Right lobe of liver (tissue), 6 donors: ENCODE data around the gene ALK. TPM values are rescaled to one million over a fixed set of nuclear protein-coding genes. Genes with fewer than 3 reads are reported as not detected.
"Not testable (repeated sequence)": the region's sequence is repeated elsewhere in the genome, so short reads cannot be mapped to it uniquely, and the experiment has no call there.

Source experiments
- ATAC-seq, 4 donors: fragments of 200-7000 bp; cut with Tn5 transposase; one replicate each; pipeline ENCODE4 v1.9.1; 2020; ENCODE audit warnings: mild to moderate bottlenecking in 4 of 4, moderate library complexity in 4 of 4
- DNase-seq, 3 donors: peaks; one replicate each; pipeline ENCODE4 v3.0.0-alpha.2; 2020
- H3K27ac ChIP-seq, 3 donors: fragments of 200-600 bp; one replicate each; pipeline ENCODE4 v1.8.0; 2022
- H3K27me3 ChIP-seq, 2 donors: fragments of 200-600 bp; one replicate each; pipeline ENCODE4 v1.8.0; 2022
- H3K36me3 ChIP-seq, 4 donors: fragments of 200-600 bp; sonication (generic) in 1 of 4; one replicate each; pipeline versions ENCODE4 v1.5.1 to v1.8.0; 2017 to 2022; ENCODE audit warnings: control low read depth in 1 of 4
- H3K4me1 ChIP-seq, 4 donors: fragments of 200-600 bp; sonication (generic) in 1 of 4; one replicate each; pipeline versions ENCODE4 v1.5.1 to v1.8.0; 2017 to 2022; ENCODE audit warnings: control low read depth in 1 of 4
- H3K4me3 ChIP-seq, 3 donors: fragments of 200-600 bp; one replicate each; pipeline ENCODE4 v1.8.0; 2022
- H3K9me3 ChIP-seq, 4 donors: fragments of 200-600 bp; sonication (generic) in 1 of 4; one replicate each; pipeline versions ENCODE4 v1.5.1 to v1.8.0; 2017 to 2022; ENCODE audit warnings: control low read depth in 1 of 4
- POLR2A ChIP-seq: fragments of 450-650 bp; IDR thresholded peaks from one replicate; pipeline ENCODE4 v1.6.1; 2017; ENCODE audit warnings: antibody characterized with exemption, mild to moderate bottlenecking
- WGBS: methylation state at CpG from one replicate; pipeline ENCODE4 v1.1.6; 2018; ENCODE audit warnings: low coverage, low lambda C conversion rate; ENCODE audit not compliant: insufficient coverage; ENCODE audit errors: missing lambda C conversion rate; 5-methylcytosine and 5-hydroxymethylcytosine counted together
- intact Hi-C, 2 donors: fragments of 100-400 bp; cut with DNase I; formaldehyde crosslinking; loops; one replicate each; pipeline versions ENCODE4 v1.11.2 to v1.14.1; 2022
- total RNA-seq, 6 experiments: library from RNA; depleted of rRNA in 2 of 6; stranded (reverse); fragments of >200 nt in 2 of 6; fragmentation: NEBNext Ultra II Directional in 3 of 6; extraction: Animal tissue kit (Norgen Biotek cat#: 25700) in 3 of 6; gene quantifications; one replicate each; pipeline versions ENCODE4 v1.1.0 to v1.2.4, GENCODE V29; 2016 to 2023
- TF ChIP-seq, protein P1 (sequence below), 4 donors: fragments of 200-600 bp in 3 of 4; fragments of 450-650 bp in 1 of 4; IDR thresholded peaks; one replicate each; pipeline versions ENCODE4 v1.5.1 to v1.8.0; 2016 to 2022; ENCODE audit warnings: antibody characterized with exemption in 4 of 4, mild to moderate bottlenecking in 2 of 4
- donor health status: DM: no; HTN: yes; CAD: no.
- donor health status: DM: no; HTN: no; CAD: no.
- donor health status: DM: no; HTN: no; CAD: no.
- donor health status: DM: no; HTN: yes; CAD: no.
- donor health status: DM: no; HTN: yes; CAD: no.

ALK gene
- total RNA-seq, 6 experiments from 2014 or later, result 0.04 to 0.06 TPM; not detected in 4

DNA sequence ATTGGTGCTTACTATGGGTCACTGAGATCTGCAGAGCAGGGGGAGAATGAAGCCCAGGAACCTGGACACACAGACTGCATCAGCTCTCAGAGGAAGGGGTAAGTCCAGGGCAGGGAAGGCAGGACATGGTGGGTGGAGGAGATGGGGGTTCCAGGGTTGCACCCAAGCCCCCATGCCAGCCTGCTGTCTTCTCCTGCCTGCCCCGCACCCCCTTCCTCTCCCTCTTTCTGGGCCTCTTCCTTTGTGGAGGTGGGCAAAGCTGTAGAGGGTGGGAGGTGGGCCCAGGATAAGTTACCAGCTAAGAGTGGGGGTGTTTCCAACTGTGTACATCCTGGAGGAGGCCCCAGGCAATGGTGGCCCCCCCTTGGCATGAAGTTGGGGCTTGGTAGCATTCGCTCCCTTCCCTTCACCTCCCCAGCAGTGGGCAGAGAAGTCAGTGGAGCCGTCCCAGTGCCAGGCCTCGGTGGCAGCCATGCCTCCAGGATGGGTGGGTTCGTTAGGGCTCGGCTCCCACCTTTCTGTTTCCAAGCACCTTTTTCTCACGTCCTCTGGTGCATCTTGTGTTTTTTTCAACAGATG is 674.0 kb downstream of the ALK start:
- Histone ChIP-seq H3K27ac (no peak overlapping the region), H3K4me3 (no peak overlapping the region), H3K9me3 (no peaks in the 10 kb centered on the region), H3K27me3 (no peaks in the 10 kb centered on the region), H3K36me3 (no peaks in the 10 kb centered on the region), H3K4me1 (no peaks in the 10 kb centered on the region)
- WGBS, result 78% methylated on average over 6 of the region's 7 CpGs
- DNase-seq, result no peak
- intact Hi-C loops, result no loop called here
- TF ChIP-seq, protein P1, sequence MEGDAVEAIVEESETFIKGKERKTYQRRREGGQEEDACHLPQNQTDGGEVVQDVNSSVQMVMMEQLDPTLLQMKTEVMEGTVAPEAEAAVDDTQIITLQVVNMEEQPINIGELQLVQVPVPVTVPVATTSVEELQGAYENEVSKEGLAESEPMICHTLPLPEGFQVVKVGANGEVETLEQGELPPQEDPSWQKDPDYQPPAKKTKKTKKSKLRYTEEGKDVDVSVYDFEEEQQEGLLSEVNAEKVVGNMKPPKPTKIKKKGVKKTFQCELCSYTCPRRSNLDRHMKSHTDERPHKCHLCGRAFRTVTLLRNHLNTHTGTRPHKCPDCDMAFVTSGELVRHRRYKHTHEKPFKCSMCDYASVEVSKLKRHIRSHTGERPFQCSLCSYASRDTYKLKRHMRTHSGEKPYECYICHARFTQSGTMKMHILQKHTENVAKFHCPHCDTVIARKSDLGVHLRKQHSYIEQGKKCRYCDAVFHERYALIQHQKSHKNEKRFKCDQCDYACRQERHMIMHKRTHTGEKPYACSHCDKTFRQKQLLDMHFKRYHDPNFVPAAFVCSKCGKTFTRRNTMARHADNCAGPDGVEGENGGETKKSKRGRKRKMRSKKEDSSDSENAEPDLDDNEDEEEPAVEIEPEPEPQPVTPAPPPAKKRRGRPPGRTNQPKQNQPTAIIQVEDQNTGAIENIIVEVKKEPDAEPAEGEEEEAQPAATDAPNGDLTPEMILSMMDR (IDR thresholded peaks at IDR 0.05), result no peak
- no peak for TF ChIP-seq POLR2A
- peak in 1 of 4 donors; percentile 10 for ATAC-seq

DNA sequence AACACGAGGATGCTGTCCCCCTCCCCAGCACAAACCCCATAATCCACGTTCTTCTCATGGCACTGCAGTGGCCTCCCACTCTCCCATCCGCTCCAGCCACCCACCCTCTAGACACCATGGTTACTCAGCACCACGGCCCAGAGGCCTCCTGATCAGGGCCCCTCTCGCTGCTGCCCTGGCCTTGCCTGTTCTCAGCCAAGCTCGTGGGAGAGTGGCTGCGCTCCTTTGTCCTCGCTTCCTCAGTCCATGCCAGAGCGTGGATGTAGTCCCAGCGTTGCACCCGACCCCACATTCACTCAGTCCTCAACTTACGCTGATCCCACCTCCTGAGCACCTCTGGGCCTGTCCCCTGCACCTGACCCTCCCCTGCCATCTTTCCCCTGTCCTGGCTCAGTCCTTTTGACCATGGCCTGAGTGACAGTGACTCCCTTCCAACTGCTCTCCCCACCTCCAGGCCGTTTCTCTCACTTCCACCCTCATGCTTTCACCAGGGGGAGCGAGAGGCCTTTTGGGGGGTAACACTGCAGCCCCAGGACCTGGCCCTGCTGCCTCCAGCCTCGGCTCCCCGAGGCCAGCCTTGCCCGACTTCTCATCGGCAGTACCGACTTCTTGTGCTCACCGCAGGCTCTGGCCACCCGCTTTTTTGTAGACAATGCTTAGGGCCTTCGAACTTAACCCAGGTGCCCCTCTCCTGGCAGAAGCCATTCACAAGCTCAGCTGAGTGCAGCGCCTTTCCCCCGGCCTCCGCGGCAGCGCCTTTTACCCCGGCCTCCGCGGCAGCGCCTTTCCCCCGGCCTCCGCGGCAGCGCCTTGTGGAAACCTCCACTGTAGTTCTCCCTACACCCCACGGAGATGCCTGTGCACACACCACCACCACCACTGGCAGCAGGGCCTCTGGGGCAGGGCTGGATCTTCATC is 674.7 kb downstream of the ALK start:
- no peaks in the 10 kb centered on the region for H3K9me3 ChIP-seq
- no peaks in the 10 kb centered on the region for H3K27me3 ChIP-seq
- DNase-seq, result no peak
- H3K4me1 ChIP-seq, result no peaks in the 10 kb centered on the region
- 83% methylated on average over 28 of the region's 36 CpGs for WGBS
- ATAC-seq, result peak in 2 of 4 donors; percentile 21 to 27
- TF ChIP-seq, protein P1 (IDR thresholded peaks at IDR 0.05), result no peak
- no peak for TF ChIP-seq POLR2A
- H3K27ac ChIP-seq, result no peak overlapping the region
- intact Hi-C loops, result no loop called here
- H3K36me3 ChIP-seq, result no peaks in the 10 kb centered on the region
- no peak overlapping the region for H3K4me3 ChIP-seq

DNA sequence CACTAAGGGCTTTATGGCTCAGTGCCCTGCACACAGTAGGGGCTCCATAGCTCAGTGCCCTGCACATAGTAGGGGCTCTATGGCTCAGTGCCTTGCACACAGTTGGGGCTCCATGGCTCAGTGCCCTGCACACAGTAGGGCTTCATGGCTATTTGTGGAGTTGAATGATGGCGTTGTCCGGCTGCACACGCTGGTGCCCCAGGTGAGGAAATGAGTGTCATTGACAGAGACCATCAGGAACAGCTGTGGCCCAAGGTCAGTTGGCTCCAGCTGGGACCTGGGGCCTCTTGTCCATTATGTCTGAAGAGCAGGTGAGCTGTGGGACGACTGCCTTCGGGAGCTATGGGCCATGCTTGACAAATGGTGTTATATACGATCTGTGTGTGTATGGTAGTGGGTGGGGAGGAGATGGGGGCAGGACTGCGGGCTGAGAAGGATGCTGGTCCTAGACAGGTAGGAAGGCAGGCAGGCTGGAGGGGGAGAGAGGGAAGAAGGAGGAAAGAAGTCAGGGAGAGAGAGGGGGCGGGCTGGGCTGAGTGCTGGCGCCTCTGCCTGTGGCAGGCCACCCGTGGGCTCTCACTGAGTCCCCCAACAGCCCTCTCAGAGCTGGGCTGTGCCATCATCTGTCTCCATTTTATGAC is 675.5 kb downstream of the ALK start:
- H3K36me3 ChIP-seq, result no peaks in the 10 kb centered on the region
- DNase-seq, result no peak
- intact Hi-C loops, result no loop called here
- TF ChIP-seq, protein P1 (IDR thresholded peaks at IDR 0.05), result no peak
- no peak for TF ChIP-seq POLR2A
- H3K27me3 ChIP-seq, result no peaks in the 10 kb centered on the region
- peak in 3 of 4 donors; percentile 15 to 42 (median 16) for ATAC-seq
- 63% methylated on average over 4 of the region's 10 CpGs for WGBS
- H3K4me3 ChIP-seq, result no peak overlapping the region
- no peaks in the 10 kb centered on the region for H3K9me3 ChIP-seq
- H3K27ac ChIP-seq, result no peak overlapping the region
- no peaks in the 10 kb centered on the region for H3K4me1 ChIP-seq

DNA sequence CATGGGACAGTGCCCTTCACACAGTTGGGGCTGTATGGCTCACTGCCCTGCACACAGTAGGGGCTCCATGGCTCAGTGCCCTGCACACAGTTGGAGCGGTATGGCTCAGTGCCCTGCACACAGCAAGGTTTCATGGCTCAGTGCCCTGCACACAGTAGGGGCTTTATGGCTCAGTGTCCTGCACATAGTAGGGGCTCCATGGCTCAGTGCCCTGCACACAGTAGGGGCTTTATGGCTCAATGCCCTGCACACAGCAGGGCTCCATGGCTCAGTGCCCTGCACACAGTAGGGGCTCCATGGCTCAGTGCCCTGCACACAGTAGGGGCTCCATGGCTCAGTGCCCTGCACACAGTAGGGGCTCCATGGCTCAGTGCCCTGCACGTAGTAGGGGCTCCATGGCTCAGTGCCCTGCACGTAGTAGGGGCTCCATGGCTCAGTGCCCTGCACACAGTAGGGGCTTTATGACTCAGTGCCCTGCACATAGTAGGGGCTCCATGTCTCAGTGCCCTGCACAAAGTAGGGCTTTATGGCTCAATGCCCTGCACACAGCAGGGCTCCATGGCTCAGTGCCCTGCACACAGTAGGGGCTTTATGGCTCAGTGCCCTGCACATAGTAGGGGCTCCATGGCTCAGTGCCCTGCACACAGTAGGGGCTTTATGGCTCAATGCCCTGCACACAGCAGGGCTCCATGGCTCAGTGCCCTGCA is 676.2 kb downstream of the ALK start:
- intact Hi-C loops, H3K9me3 ChIP-seq, ATAC-seq, H3K27me3 ChIP-seq, H3K4me1 ChIP-seq, DNase-seq, H3K4me3 ChIP-seq, H3K27ac ChIP-seq, H3K36me3 ChIP-seq: not testable (repeated sequence)
- no CpG with 5 or more reads among the region's 3 CpGs for WGBS
